ENCODE results near the gene SH3YL1.

SH3YL1 gene, protein sequence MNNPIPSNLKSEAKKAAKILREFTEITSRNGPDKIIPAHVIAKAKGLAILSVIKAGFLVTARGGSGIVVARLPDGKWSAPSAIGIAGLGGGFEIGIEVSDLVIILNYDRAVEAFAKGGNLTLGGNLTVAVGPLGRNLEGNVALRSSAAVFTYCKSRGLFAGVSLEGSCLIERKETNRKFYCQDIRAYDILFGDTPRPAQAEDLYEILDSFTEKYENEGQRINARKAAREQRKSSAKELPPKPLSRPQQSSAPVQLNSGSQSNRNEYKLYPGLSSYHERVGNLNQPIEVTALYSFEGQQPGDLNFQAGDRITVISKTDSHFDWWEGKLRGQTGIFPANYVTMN

DNA sequence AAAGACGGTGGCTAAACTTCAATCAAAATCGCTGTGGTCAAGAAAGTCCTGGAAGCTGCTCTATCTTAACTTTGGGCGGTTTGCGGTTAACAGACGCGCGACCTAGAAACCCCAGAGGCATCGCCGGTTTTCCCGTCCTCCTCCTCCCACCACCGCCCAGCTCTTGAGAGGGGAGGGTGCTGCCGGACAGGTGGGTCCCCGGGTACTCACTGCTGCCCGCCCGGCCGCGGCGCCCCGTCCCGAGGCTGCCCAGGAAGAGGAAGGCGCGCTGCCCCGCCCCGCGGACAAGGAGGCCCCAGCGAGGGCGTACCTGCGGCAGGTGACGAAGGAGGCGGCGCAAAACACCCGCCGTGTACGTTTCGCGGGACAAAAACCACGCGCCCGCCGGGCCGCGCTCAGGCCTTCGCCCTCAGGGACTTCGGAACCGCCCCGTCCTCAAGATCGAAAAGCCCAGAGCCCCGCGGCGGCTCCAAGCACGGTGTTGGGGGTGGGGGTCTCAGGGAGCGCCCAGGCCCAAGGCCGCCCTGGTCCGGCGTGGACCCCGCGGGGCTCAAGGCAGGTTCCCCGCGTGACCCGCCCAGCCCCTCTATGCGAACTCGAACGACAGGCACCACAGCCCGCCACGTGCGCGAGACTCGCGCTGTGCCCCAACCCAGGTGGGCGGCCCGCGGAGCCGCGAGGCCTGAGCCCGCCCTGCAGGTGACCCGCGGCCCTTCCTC lies at the start of gene SH3YL1:
SH3YL1 (minus strand) TSS at position 259 of the 719 bp plus-strand sequence; CDS start at position 211, 48 bp downstream.
- peak; percentile 34 for DNase-seq

DNA sequence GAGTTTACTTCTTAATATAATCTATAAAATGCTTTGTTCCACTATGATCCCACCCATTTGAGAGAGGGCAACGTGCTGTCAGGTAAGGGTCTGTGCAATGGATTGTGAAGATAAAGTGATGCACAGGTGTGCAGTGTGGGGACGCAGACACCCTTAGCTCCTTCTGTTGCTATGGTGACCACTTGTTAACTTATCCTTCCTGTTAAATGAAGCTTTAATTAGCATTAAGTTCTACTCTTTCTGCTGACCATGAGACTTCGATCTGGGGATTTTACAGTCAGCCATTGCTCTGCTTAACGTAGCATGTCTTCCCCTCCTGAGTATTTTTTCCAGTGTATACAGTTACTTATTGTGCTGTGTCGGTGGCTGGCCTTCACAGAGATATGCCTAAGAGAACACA lies 47.2 kb upstream of the SH3YL1 start:
- DNase-seq: peak; percentile 9

DNA sequence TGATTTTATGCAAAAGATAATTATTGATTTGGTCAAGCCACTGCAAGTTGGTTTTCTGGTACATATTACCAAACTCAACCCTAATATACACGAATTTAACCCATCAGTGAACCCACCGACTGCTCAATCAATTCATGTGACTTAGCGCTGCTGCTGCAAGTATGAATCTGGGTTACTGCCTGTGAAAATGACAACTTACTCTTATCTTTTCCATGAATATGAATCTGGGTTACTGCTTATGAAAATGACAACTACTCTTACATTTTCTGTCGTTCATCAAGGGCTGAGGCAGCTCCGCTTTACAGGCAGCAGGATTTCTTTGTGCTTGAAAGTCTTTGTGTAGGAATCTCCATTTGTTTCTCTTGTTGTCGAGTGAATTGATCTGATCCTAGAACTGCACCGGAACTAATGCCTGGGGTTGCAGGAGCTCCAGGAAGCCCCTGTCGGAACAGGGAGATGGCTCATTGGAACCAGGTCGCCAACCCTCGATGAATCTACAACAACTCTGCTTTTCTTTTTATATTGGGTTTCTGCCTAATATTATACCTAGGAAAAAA lies 46.2 kb upstream of the SH3YL1 start:
- DNase-seq: no peak

DNA sequence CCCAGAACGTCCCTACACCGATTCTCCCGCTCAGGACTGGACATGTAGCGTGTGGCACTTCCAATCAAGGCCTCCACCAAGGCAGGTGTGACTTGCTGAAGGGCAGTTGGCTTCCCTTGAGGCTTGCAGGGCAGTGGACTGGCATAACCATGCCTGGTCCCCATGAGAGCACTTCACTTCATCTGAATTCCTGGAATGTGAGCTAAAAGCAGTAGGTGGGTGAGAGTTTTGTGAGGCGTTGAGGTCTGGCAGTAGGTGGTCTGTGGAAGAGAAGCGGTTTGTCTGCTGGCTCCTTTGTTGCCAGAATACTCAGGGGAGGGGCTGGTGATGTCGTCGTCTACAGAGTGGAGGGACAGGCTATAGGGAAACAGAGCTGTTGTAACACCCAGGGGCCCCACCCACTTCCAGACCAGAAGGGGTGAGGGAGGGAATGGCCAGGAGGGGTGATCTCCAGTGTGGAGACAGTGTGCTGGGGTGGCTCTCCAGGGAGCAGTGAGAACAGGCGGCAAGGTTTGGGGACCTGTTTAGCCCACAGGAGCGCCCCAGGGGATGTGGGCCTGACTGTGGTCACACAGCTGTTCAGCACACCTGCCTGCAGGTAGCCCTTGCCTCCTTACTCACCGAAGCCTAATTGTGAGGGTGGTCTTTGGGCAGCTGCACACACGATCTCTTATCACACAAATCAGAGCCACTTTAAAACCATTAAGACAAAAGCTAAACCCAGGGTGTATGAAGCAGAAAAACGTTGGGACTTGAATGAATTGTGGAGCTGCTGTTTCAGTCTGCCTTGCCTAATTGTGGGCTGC lies 45.5 kb upstream of the SH3YL1 start:
- peak; percentile 49 for DNase-seq

DNA sequence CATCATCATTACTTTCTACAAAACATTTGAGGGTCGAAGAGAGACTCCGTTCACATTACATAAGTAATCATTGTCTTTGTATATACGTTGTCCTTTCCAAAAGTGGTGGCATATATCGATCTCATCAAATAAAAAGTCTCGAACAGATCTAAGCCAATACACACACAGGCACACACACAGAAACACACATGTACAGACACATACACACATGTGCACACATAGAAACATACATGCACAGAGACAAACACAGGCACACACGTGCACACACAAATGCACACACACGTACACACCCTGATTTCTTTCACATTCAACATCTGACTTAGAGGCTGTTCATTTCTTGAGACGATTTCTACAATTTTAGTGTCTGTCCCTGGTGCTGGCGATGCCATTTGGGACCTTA lies 41.5 kb upstream of the SH3YL1 start:
- no peak for DNase-seq

DNA sequence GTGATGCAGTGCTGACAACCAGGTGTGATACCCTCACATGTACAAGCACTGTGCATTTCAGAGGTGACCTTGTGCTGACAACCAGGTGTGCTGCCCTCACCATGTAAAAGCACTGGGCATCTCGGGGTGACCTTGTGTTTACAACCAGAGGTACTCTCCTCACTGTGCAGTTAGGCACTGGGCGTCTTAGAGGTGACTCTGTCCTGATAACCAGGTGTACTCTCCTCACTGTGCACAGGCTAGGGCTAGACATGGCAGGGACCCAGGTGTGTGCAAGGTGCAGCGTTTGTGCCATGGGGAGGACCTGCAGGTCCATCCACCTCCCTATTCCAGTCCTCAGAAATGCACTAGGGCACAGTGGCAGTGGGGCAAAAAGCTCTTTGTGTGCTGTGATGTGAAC lies 32.5 kb upstream of the SH3YL1 start:
- no peak for DNase-seq

DNA sequence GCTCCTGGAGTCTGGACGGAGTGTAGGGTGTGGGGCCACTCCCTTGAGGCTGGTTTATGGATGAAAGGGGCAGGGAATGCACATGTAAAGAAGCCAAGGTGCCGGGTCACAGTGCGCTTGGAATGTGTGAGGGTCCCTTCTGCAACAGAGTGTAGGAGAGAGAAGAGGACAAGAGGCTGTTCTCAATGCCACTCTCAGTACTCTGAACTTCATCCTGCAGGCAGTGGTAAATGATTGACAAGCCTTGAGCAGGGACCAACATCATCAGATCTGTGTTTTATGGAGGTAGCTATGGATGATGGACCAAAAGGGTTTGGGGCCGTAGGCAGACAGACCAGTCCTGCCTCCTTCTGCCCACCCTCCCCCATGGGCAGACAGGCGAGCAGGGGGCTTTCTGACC lies 31.3 kb upstream of the SH3YL1 start:
- no peak for DNase-seq

DNA sequence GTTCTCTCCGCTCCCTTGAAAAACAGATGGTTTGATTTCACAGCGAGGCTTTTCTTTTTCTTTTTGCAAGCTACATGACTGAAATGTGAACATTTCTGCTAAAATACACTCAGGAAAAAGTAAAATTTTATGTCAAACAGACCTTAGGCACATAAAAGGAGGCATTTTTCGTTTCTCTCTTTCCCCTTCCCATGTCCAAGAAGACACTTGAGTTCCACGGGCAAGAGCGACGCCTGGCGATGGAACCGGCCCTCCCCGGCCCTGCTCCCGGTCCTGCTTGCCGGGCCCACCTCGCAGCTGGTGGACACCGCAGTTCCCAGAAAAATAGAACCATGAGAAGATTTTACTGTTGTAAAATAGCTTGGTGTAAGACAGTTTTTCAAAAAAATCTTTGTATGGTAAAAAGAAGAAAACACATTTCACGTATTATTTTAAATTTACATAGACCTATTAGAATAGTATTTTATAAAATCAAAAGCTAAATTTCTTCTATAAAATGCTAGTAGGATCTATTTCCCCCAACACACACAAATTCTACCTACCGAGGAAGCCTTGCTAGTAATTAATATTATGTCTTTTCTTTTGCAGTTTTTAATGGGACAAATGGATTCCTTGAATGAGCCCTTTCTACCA lies 26.4 kb upstream of the SH3YL1 start:
- DNase-seq: peak; percentile 28

DNA sequence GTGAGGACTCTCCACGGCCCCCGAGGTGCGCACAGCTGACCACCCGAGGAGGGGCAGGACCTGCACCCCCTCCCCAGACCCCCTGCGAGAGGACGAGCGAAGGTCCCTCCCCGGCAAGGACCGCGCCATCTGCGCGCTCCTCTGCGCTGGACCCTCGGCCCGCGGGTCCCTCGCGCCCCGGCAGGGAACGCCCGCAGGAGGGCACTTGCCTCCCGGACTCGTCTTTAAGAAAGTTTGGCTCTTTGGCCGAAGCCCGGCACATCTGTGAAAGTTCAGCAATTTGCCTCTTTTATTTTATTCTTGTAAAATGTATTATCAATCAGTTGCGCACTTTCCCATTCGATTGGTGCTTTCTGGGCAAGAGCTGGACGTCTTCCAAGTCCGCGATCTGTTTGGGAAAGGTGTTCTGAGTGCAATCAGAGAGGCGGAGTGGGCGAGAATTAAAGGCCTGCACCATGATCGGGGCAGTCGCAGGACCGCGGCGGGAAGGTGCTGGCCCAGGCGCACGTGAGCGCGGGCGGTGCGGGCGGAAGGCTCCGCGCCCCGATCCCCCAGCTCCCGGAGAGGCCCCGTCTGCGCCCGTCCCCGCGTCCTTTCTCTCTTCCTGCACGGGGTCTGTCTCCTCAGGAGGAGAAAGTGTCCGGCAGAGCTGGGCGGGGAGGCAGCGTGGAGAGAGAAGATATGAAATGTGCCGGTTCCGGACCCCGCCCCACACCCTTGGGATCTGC lies 25.7 kb upstream of the SH3YL1 start:
- peak; percentile 20 for DNase-seq

DNA sequence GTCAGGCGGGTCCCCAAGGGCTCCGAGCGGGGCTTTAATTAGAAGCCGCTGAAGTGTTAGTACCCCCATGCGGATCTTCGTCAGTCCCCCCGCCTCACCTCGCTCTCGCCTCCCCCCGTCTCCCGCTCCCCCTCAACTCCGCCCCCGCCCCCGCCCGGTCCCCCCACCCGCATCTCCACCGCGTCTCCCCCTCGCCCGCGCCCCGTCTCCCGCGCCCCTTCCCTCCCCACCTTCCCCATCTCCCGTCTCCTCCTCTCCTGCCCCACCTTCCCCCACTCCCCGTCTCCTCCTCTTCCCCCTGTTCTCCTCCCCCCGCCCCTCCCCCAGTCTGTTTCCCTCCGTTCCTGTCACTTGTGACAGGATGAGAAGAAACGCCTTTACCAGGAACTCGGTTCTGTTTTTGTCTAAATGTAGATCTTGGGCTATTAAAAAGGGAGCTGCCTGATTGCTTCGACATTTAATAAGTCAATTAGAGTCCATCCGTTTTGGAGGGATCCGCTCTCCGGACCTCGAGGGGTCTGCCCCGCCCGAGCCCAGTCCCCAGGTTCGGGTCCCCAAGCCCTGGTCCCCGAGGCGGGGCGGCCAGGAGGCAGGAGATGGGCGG lies 25.0 kb upstream of the SH3YL1 start:
- DNase-seq: peak; percentile 1

DNA sequence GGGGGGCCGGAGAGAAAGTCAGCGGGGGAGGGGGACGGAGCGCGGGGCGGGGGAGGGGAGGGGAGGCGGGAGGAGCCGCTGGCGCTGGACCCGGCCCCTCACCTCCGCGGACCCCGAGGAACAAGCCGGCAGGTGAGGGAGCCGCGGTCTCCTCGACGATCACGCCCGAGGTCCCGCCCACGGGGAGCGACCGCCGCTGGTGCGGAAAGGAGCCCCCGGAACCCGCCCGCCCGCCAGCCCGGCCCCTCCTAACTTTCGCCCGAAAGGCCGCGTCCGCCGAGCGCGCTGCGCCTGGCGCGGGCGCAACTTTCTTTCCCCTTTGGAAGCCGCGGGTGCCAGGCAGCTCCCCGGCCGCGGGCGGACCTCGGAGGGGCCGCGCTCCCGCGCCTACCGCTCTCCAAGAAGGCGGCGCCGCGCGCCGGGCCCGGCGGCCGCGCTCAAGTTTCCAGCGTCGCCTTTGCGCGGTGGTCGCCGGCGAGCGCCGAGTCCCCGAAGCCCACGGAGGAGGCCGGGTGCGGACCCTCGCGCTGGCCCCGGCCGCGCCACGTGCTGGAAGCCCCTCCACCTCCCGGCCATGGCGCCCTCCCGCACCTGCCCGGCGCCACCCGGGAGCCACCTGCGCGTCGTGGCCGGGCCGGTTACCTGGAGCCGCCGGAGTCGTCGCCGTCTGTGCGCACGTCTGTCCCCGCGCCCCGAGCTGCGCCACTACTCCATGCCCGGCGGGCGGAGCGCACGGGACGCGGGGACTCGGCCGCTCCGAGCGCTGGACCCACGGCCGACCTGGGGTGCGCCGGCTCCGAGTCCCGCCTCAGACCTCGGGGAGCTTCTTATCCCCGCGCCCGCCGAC lies 24.3 kb upstream of the SH3YL1 start, which contains the start of gene ALKAL2:
ALKAL2 (minus strand) TSS at position 181 of the 847 bp plus-strand sequence. CDS start 256 bp downstream, outside the sequence.
- no peak for DNase-seq

DNA sequence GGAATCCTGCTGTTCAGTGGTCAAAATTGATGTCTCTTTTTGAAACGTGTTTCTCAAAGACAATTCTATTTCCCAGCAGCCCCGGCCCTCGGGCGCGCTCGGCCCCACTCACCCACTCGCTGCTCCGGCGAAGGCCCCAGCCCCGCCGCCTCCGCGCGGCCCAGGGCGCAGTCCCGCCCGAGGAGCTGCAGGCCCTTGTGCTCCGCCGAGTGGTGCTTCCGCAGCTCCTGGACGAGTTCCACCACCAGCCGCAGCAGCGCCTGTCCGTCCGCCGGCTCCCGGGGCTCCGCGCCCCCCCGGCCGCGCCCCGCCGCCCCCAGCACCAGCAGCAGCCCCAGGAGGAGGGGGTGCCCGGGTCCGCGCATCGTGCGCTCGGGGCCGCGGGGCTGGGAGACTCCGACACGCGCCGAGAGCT lies 23.6 kb upstream of the SH3YL1 start:
- peak; percentile 1 for DNase-seq

DNA sequence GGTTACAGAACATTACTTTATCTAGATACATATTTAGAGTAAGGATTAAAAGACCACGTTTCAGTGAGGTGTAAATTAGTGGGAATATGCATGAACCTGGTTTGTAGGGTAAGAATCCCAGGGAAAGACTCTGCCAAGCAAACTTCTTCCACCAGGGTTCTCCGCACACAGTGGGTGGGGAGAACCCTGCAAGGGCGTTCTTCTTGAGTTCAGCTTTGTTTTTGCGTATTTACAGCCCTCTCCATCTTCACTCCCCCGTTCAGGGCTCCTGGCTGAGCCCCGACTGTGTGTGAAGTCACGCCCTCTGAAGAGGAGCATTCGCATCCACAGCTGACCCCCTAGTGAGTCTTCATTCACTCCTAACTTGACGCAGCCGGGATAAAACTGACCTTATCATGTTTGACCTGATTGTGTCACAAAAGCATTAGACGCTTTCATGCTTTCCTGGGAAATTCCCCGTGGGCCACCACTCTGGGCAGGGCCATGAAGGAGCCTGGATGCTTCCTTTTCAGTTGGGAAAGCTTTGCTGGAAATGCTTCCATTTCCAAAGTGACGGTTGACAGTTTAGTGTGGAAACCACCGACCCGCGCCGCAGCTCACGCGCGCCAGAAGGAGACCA lies 23.1 kb upstream of the SH3YL1 start:
- DNase-seq: no peak

DNA sequence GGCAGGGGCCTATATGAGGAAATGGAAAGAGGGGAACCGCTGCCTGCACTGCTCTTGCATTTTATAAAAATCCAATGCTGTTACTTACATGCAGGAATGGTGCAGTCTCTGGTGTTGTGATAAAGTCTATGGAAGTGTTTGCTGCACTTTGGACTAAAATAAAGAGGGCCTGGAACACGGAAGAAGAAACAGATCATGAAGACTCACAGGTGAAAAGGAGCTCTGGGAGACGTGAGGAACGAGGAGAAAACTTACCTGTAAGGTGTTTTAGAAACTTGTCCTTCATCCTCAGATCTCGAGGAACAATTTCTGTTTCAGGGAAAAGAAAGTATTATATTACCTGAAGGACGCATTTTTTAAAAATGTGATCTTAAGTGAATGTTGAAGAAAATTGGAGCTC lies 22.2 kb upstream of the SH3YL1 start:
- no peak for DNase-seq

DNA sequence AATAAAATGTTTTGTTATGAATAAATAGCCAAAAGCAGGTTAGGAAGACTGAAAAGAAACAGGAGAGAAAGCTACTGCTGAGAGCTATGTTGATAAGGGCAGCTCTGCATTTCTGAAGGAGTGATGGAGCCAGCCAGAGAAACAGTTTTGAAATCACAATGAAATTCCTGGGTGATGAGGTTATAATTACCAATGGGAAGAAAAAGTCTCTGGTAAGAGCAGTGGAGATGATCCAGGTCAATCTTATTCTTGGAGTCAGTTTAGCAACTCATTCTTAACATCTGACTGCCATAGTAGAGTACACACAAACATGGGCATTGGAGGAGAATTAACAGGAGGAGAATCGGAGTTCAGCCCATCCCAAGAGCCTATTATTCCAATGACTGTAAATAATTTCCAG lies 21.7 kb upstream of the SH3YL1 start:
- no peak for DNase-seq

DNA sequence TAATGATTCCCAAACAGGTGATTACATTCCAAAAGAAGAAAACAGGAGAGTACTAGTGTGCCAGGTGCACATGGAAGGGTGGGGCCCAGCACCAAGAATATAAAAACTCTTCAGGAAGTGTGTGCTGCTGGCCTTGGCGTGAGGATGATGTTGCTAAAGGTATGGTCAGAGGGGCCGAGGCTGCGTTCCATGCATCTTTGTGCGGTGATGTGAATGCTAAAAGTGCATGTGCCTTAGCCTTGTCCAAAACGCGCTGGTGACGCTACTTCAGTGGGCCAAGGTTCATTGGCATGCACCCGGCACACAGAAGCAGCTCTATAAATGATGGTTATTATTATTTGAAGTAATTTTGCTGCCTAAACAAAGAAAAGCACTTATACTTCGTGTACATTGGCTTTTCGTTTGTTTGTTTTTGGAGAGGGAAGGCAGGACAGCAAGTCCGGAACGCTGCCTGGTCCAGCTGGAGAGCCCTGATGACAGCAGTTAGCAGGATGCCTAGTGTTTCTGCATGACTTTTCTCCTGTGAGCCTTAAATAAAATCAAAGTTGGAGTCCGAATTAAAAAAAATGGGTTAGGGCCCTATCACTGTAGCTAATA lies 21.2 kb upstream of the SH3YL1 start:
- no peak for DNase-seq

DNA sequence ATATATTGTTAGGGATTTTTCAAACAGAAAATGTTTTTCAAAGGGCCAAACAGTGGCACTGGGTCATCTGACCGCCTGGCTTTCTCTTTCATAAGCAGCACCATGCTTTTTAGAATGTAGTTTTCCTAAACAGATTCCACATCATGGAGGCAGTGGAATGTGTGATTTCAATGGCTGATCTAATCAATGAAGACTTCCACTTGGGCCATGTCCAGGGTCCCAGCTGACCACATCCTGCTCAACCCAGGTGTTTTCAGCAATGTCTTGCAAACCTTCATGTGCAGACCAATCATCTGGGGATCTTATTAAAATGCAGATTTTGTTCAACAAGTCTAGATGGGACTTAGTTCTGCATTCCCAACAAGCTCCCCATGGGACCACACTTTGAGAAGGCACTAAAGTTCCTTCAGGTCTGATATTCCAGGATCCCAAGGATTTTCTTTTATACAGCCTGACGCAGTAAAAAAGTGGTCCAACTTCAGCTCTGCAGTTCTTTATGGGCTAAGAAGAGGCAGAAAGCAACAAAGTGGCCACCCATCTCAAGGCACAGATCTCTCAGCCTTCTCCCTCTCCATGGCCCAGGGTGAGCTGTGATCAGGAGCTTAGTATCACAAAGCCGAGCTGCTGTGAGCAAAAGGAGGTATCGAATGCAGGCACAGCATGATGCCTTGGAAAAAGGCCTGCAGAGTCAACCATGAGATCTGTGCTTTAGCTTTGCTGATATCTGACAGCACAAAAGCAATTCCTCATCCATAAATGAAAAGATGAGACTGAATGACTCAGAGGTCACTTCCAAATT lies 20.4 kb upstream of the SH3YL1 start:
- no peak for DNase-seq

DNA sequence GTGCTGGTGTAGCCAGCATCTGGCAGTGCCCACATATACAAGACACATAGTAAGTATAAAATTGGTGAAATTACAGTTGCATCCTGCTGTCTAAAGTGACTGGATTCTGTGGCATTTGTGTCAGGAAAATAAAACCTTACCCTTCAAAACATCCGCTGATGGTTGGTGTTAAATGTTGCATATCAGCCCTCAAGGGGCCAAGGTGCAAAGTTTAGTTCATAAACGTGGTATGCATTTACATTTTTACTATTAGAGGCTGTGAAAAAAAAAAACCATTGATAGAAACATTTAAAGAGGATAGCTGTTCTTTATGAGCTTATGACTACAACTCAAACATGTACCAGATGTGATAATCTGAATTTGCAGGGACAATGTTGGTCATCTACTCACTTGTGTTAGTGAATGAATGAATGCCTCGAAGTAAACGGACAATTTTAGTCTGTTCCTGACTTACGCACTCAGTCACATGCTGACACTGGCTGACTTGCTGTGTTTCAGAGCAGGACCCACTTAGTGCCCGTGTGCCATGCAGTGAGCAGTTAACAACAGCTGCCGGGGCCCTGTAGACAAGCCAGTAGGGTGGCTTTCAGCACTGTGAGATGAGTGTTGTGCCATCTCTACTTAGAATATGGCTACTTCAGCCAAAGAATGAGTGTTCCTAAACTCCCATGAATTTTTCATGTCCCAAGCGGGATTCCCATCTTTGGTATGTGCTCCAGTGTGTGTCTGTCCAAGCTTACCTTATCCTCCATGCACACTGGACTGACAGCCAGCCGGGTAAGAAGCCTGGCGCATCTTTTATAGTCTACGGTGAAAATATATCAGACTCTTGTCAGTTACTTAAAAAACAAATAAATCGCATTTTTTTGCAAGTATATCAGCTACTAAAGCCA lies 18.8 kb upstream of the SH3YL1 start:
- DNase-seq: no peak
